Suprapubic skin (tissue), 3 donors: Measurements from ENCODE around the gene GNB4.

ENCODE experiments used
- POLR2AphosphoS5 ChIP-seq, 3 donors: sonication (generic); formaldehyde crosslinking; IDR thresholded peaks; one replicate each; pipeline ENCODE4 v1.6.1; 2017; ENCODE audit warnings: antibody characterized with exemption in 3 of 3
- TF ChIP-seq, protein P1 (sequence below), 2 donors: fragments of 200-600 bp in 1 of 2; fragments of 450-650 bp in 1 of 2; sonication (generic) in 1 of 2; IDR thresholded peaks; one replicate each; pipeline ENCODE4 v1.5.1; 2016 to 2019; ENCODE audit warnings: antibody characterized with exemption in 2 of 2, mild to moderate bottlenecking in 1 of 2, moderate library complexity in 1 of 2

GRCh38 chr3:179460260-179460659, 9.0 kb upstream of the GNB4 start:
- TF ChIP-seq POLR2AphosphoS5 (IDR thresholded peaks at IDR 0.05), result no peak
- TF ChIP-seq, protein P1, sequence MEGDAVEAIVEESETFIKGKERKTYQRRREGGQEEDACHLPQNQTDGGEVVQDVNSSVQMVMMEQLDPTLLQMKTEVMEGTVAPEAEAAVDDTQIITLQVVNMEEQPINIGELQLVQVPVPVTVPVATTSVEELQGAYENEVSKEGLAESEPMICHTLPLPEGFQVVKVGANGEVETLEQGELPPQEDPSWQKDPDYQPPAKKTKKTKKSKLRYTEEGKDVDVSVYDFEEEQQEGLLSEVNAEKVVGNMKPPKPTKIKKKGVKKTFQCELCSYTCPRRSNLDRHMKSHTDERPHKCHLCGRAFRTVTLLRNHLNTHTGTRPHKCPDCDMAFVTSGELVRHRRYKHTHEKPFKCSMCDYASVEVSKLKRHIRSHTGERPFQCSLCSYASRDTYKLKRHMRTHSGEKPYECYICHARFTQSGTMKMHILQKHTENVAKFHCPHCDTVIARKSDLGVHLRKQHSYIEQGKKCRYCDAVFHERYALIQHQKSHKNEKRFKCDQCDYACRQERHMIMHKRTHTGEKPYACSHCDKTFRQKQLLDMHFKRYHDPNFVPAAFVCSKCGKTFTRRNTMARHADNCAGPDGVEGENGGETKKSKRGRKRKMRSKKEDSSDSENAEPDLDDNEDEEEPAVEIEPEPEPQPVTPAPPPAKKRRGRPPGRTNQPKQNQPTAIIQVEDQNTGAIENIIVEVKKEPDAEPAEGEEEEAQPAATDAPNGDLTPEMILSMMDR (IDR thresholded peaks at IDR 0.05), result no peak
